Loucy (cell line): Measurements from ENCODE around the gene C1RL.

Source experiments
- H2AFZ ChIP-seq: fragments of 200-600 bp; sonication (generic); 2 replicates; pipeline ENCODE4 v1.6.0; 2016; ENCODE audit warnings: antibody characterized with exemption, mild to moderate bottlenecking, low read length, moderate library complexity
- H3F3A ChIP-seq: fragments of 200-600 bp; 2 replicates; pipeline ENCODE4 v1.6.0; 2016; ENCODE audit warnings: antibody characterized with exemption, low read depth, mild to moderate bottlenecking
- H3K27me3 ChIP-seq: fragments of 200-600 bp; sonication (generic); 2 replicates; pipeline ENCODE4 v1.6.1; 2014; ENCODE audit warnings: low read length, mild to moderate bottlenecking; ENCODE audit not compliant: insufficient read depth, poor library complexity, severe bottlenecking
- H3K36me3 ChIP-seq: fragments of 200-600 bp; sonication (generic); 2 replicates; pipeline ENCODE4 v1.6.1; 2016; ENCODE audit warnings: low read length; ENCODE audit not compliant: insufficient read depth
- H3K4me1 ChIP-seq: fragments of 200-600 bp; sonication (generic); 2 replicates; pipeline ENCODE4 v1.5.1; 2014; ENCODE audit warnings: low read length, mild to moderate bottlenecking; ENCODE audit not compliant: insufficient read depth, poor library complexity, severe bottlenecking
- H3K4me2 ChIP-seq: fragments of 200-600 bp; sonication (generic); 2 replicates; pipeline ENCODE4 v1.6.0; 2014; ENCODE audit warnings: antibody characterized with exemption, low read length, low read depth, mild to moderate bottlenecking; ENCODE audit not compliant: poor library complexity, severe bottlenecking
- H3K4me3 ChIP-seq: fragments of 200-600 bp; sonication (generic); 2 replicates; pipeline ENCODE4 v1.5.1; 2014; ENCODE audit warnings: low read length, mild to moderate bottlenecking, mixed read lengths; ENCODE audit not compliant: poor library complexity, severe bottlenecking
- H3K79me2 ChIP-seq: fragments of 200-600 bp; sonication (generic); 2 replicates; pipeline ENCODE4 v1.6.1; 2014; ENCODE audit warnings: low read length; ENCODE audit not compliant: insufficient read depth
- H3K9ac ChIP-seq: fragments of 200-600 bp; sonication (generic); 2 replicates; pipeline ENCODE4 v1.6.0; 2014; ENCODE audit warnings: mild to moderate bottlenecking, low read depth, low read length, moderate library complexity; ENCODE audit not compliant: poor library complexity, severe bottlenecking
- H3K9me2 ChIP-seq: fragments of 200-600 bp; sonication (generic); replicated peaks from 2 replicates; pipeline ENCODE4 v1.6.1; 2016; ENCODE audit warnings: low read depth, low read length, mixed read lengths
- H3K9me3 ChIP-seq: fragments of 200-600 bp; sonication (generic); 2 replicates; pipeline ENCODE4 v1.6.1; 2014; ENCODE audit warnings: mild to moderate bottlenecking, antibody characterized with exemption, low read length, low read depth; ENCODE audit not compliant: insufficient read depth
- H4K20me1 ChIP-seq: fragments of 200-600 bp; sonication (generic); 2 replicates; pipeline ENCODE4 v1.6.0; 2014; ENCODE audit warnings: antibody characterized with exemption, low read length, mild to moderate bottlenecking; ENCODE audit not compliant: insufficient read depth, poor library complexity, severe bottlenecking
- EZH2phosphoT487 ChIP-seq: fragments of 200-600 bp; IDR thresholded peaks from 2 replicates; pipeline ENCODE4 v1.6.1; 2018; ENCODE audit warnings: antibody characterized with exemption, mild to moderate bottlenecking, moderate library complexity, borderline replicate concordance
- TF ChIP-seq, protein P1 (sequence below): fragments of 200-600 bp; sonication (generic); conservative IDR thresholded peaks from 2 replicates; pipeline ENCODE4 v1.5.1; 2014; ENCODE audit warnings: mild to moderate bottlenecking, antibody characterized with exemption, low read length

The C1RL gene

DNA sequence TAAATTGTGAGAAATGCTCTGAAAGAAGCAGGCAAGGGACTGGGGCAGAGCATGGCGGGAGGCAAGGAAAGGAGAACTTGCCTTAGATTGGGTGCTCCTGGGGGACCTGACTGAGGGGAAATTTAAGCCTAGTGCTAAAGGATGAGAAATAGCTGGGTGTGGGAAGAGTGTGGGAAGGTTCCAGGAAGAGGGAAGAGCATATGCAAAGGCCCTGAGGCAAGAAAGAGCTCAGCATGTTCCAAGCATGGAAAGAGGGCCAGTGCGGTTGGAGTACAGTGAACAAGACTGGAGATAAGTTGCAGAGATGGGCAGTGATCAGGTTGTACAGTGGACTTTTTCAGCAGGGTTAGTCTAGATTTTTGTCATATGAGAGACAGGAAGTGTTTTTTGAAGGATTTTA, 30.2 kb upstream of the C1RL start:
- Histone ChIP-seq H3K9me3 (no peaks in the 10 kb centered on the region), H4K20me1 (peaks cover 2% of the 10 kb centered on the region), H2AFZ (no peak overlapping the region), H3K4me3 (no peak overlapping the region), H3K9me2 (no peaks in the 10 kb centered on the region), H3K4me1 (no peaks in the 10 kb centered on the region), H3K36me3 (peaks cover 68% of the 10 kb centered on the region), H3F3A (no peaks in the 10 kb centered on the region), H3K9ac (no peak overlapping the region), H3K79me2 (no peaks in the 10 kb centered on the region), H3K4me2 (no peak overlapping the region), H3K27me3 (no peaks in the 10 kb centered on the region)
- TF ChIP-seq, protein P1, sequence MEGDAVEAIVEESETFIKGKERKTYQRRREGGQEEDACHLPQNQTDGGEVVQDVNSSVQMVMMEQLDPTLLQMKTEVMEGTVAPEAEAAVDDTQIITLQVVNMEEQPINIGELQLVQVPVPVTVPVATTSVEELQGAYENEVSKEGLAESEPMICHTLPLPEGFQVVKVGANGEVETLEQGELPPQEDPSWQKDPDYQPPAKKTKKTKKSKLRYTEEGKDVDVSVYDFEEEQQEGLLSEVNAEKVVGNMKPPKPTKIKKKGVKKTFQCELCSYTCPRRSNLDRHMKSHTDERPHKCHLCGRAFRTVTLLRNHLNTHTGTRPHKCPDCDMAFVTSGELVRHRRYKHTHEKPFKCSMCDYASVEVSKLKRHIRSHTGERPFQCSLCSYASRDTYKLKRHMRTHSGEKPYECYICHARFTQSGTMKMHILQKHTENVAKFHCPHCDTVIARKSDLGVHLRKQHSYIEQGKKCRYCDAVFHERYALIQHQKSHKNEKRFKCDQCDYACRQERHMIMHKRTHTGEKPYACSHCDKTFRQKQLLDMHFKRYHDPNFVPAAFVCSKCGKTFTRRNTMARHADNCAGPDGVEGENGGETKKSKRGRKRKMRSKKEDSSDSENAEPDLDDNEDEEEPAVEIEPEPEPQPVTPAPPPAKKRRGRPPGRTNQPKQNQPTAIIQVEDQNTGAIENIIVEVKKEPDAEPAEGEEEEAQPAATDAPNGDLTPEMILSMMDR: no peak
- TF ChIP-seq EZH2phosphoT487: no peak

DNA sequence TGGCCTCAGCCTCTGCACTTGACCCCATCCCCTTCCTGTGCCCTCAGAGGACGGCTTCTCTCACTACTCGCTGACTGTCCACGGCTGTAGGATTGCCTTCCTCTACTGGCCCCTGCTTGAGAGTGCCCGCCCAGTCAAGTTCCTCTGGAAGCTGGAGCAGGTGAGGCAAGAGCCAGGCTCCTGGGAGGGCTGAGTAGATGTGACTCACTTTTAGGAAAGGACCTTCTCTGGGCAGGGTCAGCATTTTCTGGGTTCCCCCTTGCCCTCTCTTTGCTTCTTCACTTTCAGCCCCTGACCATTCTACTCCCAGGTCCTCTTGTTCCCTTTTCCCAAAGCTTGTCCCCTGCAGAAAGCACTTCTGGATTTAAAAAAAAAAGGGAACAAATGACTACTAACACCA, 28.9 kb upstream of the C1RL start:
- no peaks in the 10 kb centered on the region for H3K9me2 ChIP-seq
- no peaks in the 10 kb centered on the region for H3K27me3 ChIP-seq
- no peak overlapping the region for H2AFZ ChIP-seq
- H3K9ac ChIP-seq: no peak overlapping the region
- H3K9me3 ChIP-seq: no peaks in the 10 kb centered on the region
- no peak overlapping the region for H3K4me3 ChIP-seq
- H4K20me1 ChIP-seq: peaks cover 2% of the 10 kb centered on the region
- H3K4me2 ChIP-seq: no peak overlapping the region
- TF ChIP-seq EZH2phosphoT487: no peak
- TF ChIP-seq, protein P1: no peak
- no peaks in the 10 kb centered on the region for H3F3A ChIP-seq
- H3K79me2 ChIP-seq: peaks cover 9% of the 10 kb centered on the region
- peaks cover 72% of the 10 kb centered on the region for H3K36me3 ChIP-seq
- peaks cover 5% of the 10 kb centered on the region for H3K4me1 ChIP-seq

DNA sequence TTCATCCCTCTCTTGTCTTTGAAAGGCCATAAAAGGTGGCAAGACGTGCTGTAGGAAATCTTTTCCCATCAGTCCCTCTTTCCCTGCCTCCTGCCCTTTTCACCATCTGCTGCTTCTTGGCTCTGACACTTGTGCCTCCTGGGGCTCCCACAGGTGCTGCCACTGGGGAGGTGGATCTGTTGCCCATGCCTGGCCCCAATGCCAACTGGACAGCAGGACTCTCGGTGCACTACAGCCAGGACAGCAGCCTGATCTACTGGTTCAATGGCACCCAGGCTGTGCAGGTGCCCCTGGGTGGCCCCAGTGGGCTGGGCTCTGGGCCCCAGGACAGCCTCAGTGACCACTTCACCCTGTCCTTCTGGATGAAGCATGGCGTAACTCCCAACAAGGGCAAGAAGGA, 27.7 kb upstream of the C1RL start:
- no peak for TF ChIP-seq EZH2phosphoT487
- TF ChIP-seq, protein P1: no peak
- Histone ChIP-seq H3K9ac (no peak overlapping the region), H3K36me3 (peaks cover 70% of the 10 kb centered on the region), H3K4me1 (peaks cover 17% of the 10 kb centered on the region), H3F3A (no peaks in the 10 kb centered on the region), H3K9me3 (no peaks in the 10 kb centered on the region), H3K4me3 (no peak overlapping the region), H4K20me1 (peaks cover 2% of the 10 kb centered on the region), H3K4me2 (no peak overlapping the region), H2AFZ (no peak overlapping the region), H3K27me3 (no peaks in the 10 kb centered on the region), H3K79me2 (peaks cover 22% of the 10 kb centered on the region), H3K9me2 (no peaks in the 10 kb centered on the region)
